ENCODE results near the gene SCN5A. TPM values are rescaled to one million over a fixed set of nuclear protein-coding genes. Genes with fewer than 3 reads are reported as not detected.

SCN5A gene
- total RNA-seq, 1 donor from 2014 or later, result 3.3 TPM

- Histone ChIP-seq H2AFZ (ENCODE audit: low read depth, low read length) (no peak overlapping the region), H3K27me3 (ENCODE audit: insufficient read depth, low read length) (no peaks in the 10 kb centered on the region), H3K36me3 (ENCODE audit: insufficient read depth, low read length) (no peaks in the 10 kb centered on the region), H3K4me1 (ENCODE audit: insufficient read depth, low read length) (no peaks in the 10 kb centered on the region), H3K4me2 (ENCODE audit: low read length) (no peak overlapping the region), H3K9me3 (ENCODE audit: insufficient read depth, low read depth, low read length) (no peaks in the 10 kb centered on the region), H3K79me2 (ENCODE audit: insufficient read depth, low read length) (no peaks in the 10 kb centered on the region), H3K27ac (ENCODE audit: low read depth, low read length) (no peak overlapping the region), H3K4me3 (ENCODE audit: insufficient read depth, low read depth, low read length) (no peak overlapping the region), H3K9ac (ENCODE audit: low read length) (no peak overlapping the region), H4K20me1 (ENCODE audit: insufficient read depth, low read length) (no peaks in the 10 kb centered on the region)
- no peak overlapping the region for H3K27ac Mint-ChIP-seq (ENCODE audit: unreplicated experiment)
- peaks cover 26% of the 10 kb centered on the region for H3K27me3 Mint-ChIP-seq (ENCODE audit: low read depth, unreplicated experiment)
- no peak overlapping the region for H3K4me3 Mint-ChIP-seq (ENCODE audit: unreplicated experiment)
- H3K9me3 Mint-ChIP-seq (ENCODE audit: unreplicated experiment), result no peaks in the 10 kb centered on the region
- H3K36me3 Mint-ChIP-seq (ENCODE audit: low read depth, unreplicated experiment), result no peaks in the 10 kb centered on the region
- no peak for TF ChIP-seq EZH2 (IDR thresholded peaks at IDR 0.05; ENCODE audit: insufficient read depth, low read length)
- TF ChIP-seq, protein P1, sequence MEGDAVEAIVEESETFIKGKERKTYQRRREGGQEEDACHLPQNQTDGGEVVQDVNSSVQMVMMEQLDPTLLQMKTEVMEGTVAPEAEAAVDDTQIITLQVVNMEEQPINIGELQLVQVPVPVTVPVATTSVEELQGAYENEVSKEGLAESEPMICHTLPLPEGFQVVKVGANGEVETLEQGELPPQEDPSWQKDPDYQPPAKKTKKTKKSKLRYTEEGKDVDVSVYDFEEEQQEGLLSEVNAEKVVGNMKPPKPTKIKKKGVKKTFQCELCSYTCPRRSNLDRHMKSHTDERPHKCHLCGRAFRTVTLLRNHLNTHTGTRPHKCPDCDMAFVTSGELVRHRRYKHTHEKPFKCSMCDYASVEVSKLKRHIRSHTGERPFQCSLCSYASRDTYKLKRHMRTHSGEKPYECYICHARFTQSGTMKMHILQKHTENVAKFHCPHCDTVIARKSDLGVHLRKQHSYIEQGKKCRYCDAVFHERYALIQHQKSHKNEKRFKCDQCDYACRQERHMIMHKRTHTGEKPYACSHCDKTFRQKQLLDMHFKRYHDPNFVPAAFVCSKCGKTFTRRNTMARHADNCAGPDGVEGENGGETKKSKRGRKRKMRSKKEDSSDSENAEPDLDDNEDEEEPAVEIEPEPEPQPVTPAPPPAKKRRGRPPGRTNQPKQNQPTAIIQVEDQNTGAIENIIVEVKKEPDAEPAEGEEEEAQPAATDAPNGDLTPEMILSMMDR (IDR thresholded peaks at IDR 0.05; ENCODE audit: insufficient read depth, low read depth, low read length), result no peak
- DNase-seq (ENCODE audit: low read depth), result no peak
- FAIRE-seq, result no peak
- peaks cover 6% of the 10 kb centered on the region for H3K4me1 Mint-ChIP-seq (ENCODE audit: low read depth, unreplicated experiment)
Measured at GRCh38 chr3:38560996-38561717, 88.3 kb downstream of the SCN5A start.

DNA sequence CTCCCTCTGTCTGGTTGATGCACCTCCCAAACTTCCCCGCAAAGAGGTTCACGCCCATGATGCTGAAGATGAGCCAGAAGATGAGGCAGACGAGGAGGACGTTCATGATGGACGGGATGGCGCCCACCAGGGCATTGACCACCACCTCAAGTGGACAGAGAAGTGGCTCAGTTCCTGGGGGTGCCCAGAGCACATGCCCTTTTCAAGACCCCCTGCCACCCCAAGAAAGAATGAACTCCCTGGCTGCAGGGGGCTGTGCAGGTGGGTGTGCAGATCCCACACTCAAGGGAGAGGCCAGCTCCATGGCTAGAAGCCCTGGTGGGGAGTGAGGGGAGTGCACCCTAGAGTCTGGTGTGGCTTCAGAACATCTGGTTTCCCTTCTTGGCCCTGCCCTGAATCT is 89.2 kb downstream of the SCN5A start:
- Histone ChIP-seq H3K36me3 (ENCODE audit: insufficient read depth, low read length) (no peaks in the 10 kb centered on the region), H4K20me1 (ENCODE audit: insufficient read depth, low read length) (no peaks in the 10 kb centered on the region), H3K27me3 (ENCODE audit: insufficient read depth, low read length) (no peaks in the 10 kb centered on the region), H3K79me2 (ENCODE audit: insufficient read depth, low read length) (no peaks in the 10 kb centered on the region), H3K27ac (ENCODE audit: low read depth, low read length) (no peak overlapping the region), H3K4me2 (ENCODE audit: low read length) (no peak overlapping the region), H3K4me3 (ENCODE audit: insufficient read depth, low read depth, low read length) (no peak overlapping the region), H3K9ac (ENCODE audit: low read length) (no peak overlapping the region), H2AFZ (ENCODE audit: low read depth, low read length) (no peak overlapping the region), H3K9me3 (ENCODE audit: insufficient read depth, low read depth, low read length) (no peaks in the 10 kb centered on the region), H3K4me1 (ENCODE audit: insufficient read depth, low read length) (no peaks in the 10 kb centered on the region)
- TF ChIP-seq EZH2 (IDR thresholded peaks at IDR 0.05; ENCODE audit: insufficient read depth, low read length), result no peak
- Mint-ChIP-seq H3K27me3 (ENCODE audit: low read depth, unreplicated experiment) (peaks cover 23% of the 10 kb centered on the region), H3K36me3 (ENCODE audit: low read depth, unreplicated experiment) (no peaks in the 10 kb centered on the region), H3K4me3 (ENCODE audit: unreplicated experiment) (no peak overlapping the region), H3K27ac (ENCODE audit: unreplicated experiment) (no peak overlapping the region), H3K9me3 (ENCODE audit: unreplicated experiment) (no peaks in the 10 kb centered on the region), H3K4me1 (ENCODE audit: low read depth, unreplicated experiment) (peaks cover 6% of the 10 kb centered on the region)
- FAIRE-seq, result no peak
- DNase-seq (ENCODE audit: low read depth), result no peak

GRCh38 chr3:38558864-38559263 is 90.6 kb downstream of the SCN5A start:
- Histone ChIP-seq H3K27ac (ENCODE audit: low read depth, low read length) (no peak overlapping the region), H3K9ac (ENCODE audit: low read length) (no peak overlapping the region), H3K4me2 (ENCODE audit: low read length) (no peak overlapping the region), H3K79me2 (ENCODE audit: insufficient read depth, low read length) (no peaks in the 10 kb centered on the region), H3K36me3 (ENCODE audit: insufficient read depth, low read length) (no peaks in the 10 kb centered on the region), H2AFZ (ENCODE audit: low read depth, low read length) (no peak overlapping the region), H3K9me3 (ENCODE audit: insufficient read depth, low read depth, low read length) (no peaks in the 10 kb centered on the region), H4K20me1 (ENCODE audit: insufficient read depth, low read length) (no peaks in the 10 kb centered on the region), H3K27me3 (ENCODE audit: insufficient read depth, low read length) (no peaks in the 10 kb centered on the region), H3K4me3 (ENCODE audit: insufficient read depth, low read depth, low read length) (no peak overlapping the region), H3K4me1 (ENCODE audit: insufficient read depth, low read length) (no peaks in the 10 kb centered on the region)
- Mint-ChIP-seq H3K4me3 (ENCODE audit: unreplicated experiment) (no peak overlapping the region), H3K4me1 (ENCODE audit: low read depth, unreplicated experiment) (peaks cover 6% of the 10 kb centered on the region), H3K27ac (ENCODE audit: unreplicated experiment) (no peak overlapping the region), H3K27me3 (ENCODE audit: low read depth, unreplicated experiment) (peaks cover 19% of the 10 kb centered on the region), H3K36me3 (ENCODE audit: low read depth, unreplicated experiment) (no peaks in the 10 kb centered on the region), H3K9me3 (ENCODE audit: unreplicated experiment) (peaks cover 1% of the 10 kb centered on the region)
- no peak for TF ChIP-seq EZH2 (IDR thresholded peaks at IDR 0.05; ENCODE audit: insufficient read depth, low read length)
- TF ChIP-seq, protein P1 (IDR thresholded peaks at IDR 0.05; ENCODE audit: insufficient read depth, low read depth, low read length), result no peak
- DNase-seq (ENCODE audit: low read depth) (no peak), FAIRE-seq (no peak)
